Tibial nerve (tissue), 4 donors: ENCODE data around the gene SFMBT1. TPM values are rescaled to one million over a fixed set of nuclear protein-coding genes. Genes with fewer than 3 reads are reported as not detected.

Source experiments
- DNase-seq, 2 donors: peaks; one replicate each; pipeline ENCODE4 v3.0.0-alpha.2; 2019; ENCODE audit warnings: low spot score in 2 of 2
- H3K27ac ChIP-seq, 4 donors: fragments of 200-600 bp; sonication (generic) in 3 of 4; one replicate each; pipeline ENCODE4 v1.5.1; 2017 to 2019; ENCODE audit warnings: mild to moderate bottlenecking in 1 of 4
- H3K27me3 ChIP-seq, 2 donors: fragments of 200-600 bp; sonication (generic) in 1 of 2; one replicate each; pipeline versions ENCODE4 v1.5.1 to v1.6.0; 2017 to 2019
- H3K36me3 ChIP-seq, 3 donors: fragments of 200-600 bp; sonication (generic); one replicate each; pipeline ENCODE4 v1.5.1; 2018 to 2019
- H3K4me1 ChIP-seq, 4 donors: fragments of 200-600 bp; sonication (generic) in 3 of 4; one replicate each; pipeline ENCODE4 v1.5.1; 2017 to 2019
- H3K4me3 ChIP-seq, 4 donors: fragments of 200-600 bp; sonication (generic) in 3 of 4; one replicate each; pipeline ENCODE4 v1.5.1; 2017 to 2019; ENCODE audit warnings: mild to moderate bottlenecking in 1 of 4, moderate library complexity in 1 of 4
- H3K9me3 ChIP-seq, 4 donors: fragments of 200-600 bp; sonication (generic) in 3 of 4; one replicate each; pipeline ENCODE4 v1.5.1; 2017 to 2019
- EP300 ChIP-seq, 2 donors: sonication (generic); formaldehyde crosslinking; IDR thresholded peaks; one replicate each; pipeline ENCODE4 v1.6.1; 2017; ENCODE audit warnings: antibody characterized with exemption in 2 of 2, mild to moderate bottlenecking in 1 of 2
- POLR2A ChIP-seq, 2 donors: fragments of 450-650 bp; IDR thresholded peaks; one replicate each; pipeline ENCODE4 v1.6.1; 2017; ENCODE audit warnings: antibody characterized with exemption in 2 of 2, mild to moderate bottlenecking in 2 of 2, moderate library complexity in 2 of 2
- WGBS, 2 donors: methylation state at CpG; one replicate each; pipeline ENCODE4 v1.1.5; 2018; 5-methylcytosine and 5-hydroxymethylcytosine counted together
- total RNA-seq, 4 donors: library from RNA; depleted of rRNA; stranded (reverse); fragments of >200 nt; gene quantifications; one replicate each; pipeline ENCODE4 v1.1.0, GENCODE V29; 2016
- TF ChIP-seq, protein P1 (sequence below), 5 experiments: fragments of 200-600 bp in 3 of 5; fragments of 450-650 bp in 2 of 5; sonication (generic) in 3 of 5; IDR thresholded peaks; one replicate each; pipeline ENCODE4 v1.5.1; 2016 to 2019; ENCODE audit warnings: antibody characterized with exemption in 5 of 5, mild to moderate bottlenecking in 3 of 5, moderate library complexity in 2 of 5

The SFMBT1 gene
- total RNA-seq, 4 donors from 2014 or later: 15.5 to 31.2 (median 18.2) TPM

- Histone ChIP-seq H3K27ac (no peak overlapping the region), H3K4me3 (no peak overlapping the region), H3K4me1 (peaks cover 0 to 3% (median 0%) of the 10 kb centered on the region in 4 donors), H3K36me3 (no peaks in the 10 kb centered on the region), H3K27me3 (no peaks in the 10 kb centered on the region), H3K9me3 (no peaks in the 10 kb centered on the region)
- WGBS, 2 donors: 84 to 89% methylated on average over 12 of the region's 12 CpGs
- TF ChIP-seq POLR2A (IDR thresholded peaks at IDR 0.05): no peak
- TF ChIP-seq EP300 (IDR thresholded peaks at IDR 0.05): no peak
- TF ChIP-seq, protein P1, sequence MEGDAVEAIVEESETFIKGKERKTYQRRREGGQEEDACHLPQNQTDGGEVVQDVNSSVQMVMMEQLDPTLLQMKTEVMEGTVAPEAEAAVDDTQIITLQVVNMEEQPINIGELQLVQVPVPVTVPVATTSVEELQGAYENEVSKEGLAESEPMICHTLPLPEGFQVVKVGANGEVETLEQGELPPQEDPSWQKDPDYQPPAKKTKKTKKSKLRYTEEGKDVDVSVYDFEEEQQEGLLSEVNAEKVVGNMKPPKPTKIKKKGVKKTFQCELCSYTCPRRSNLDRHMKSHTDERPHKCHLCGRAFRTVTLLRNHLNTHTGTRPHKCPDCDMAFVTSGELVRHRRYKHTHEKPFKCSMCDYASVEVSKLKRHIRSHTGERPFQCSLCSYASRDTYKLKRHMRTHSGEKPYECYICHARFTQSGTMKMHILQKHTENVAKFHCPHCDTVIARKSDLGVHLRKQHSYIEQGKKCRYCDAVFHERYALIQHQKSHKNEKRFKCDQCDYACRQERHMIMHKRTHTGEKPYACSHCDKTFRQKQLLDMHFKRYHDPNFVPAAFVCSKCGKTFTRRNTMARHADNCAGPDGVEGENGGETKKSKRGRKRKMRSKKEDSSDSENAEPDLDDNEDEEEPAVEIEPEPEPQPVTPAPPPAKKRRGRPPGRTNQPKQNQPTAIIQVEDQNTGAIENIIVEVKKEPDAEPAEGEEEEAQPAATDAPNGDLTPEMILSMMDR (IDR thresholded peaks at IDR 0.05): no peak
- DNase-seq: no peak
Measured at GRCh38 chr3:53005854-53006513, 39.9 kb downstream of the SFMBT1 start.

- no peak for TF ChIP-seq EP300 (IDR thresholded peaks at IDR 0.05)
- no peak for DNase-seq
- 61 to 90% methylated on average over 3 of the region's 3 CpGs for WGBS, 2 donors
- H3K4me3 ChIP-seq: no peak overlapping the region
- no peaks in the 10 kb centered on the region for H3K9me3 ChIP-seq
- H3K27ac ChIP-seq: no peak overlapping the region
- no peaks in the 10 kb centered on the region for H3K27me3 ChIP-seq
- peaks cover 0 to 3% (median 0%) of the 10 kb centered on the region in 4 donors for H3K4me1 ChIP-seq
- H3K36me3 ChIP-seq: no peaks in the 10 kb centered on the region
Measured at GRCh38 chr3:53005338-53005737, 40.5 kb downstream of the SFMBT1 start.

GRCh38 chr3:53003320-53003719 lies 42.6 kb downstream of the SFMBT1 start:
- no peaks in the 10 kb centered on the region for H3K9me3 ChIP-seq
- no peak overlapping the region for H3K27ac ChIP-seq
- no peaks in the 10 kb centered on the region for H3K36me3 ChIP-seq
- no peaks in the 10 kb centered on the region for H3K4me1 ChIP-seq
- 88 to 89% methylated on average over 7 of the region's 7 CpGs for WGBS, 2 donors
- H3K4me3 ChIP-seq: no peak overlapping the region
- no peak for DNase-seq
- H3K27me3 ChIP-seq: no peaks in the 10 kb centered on the region
- TF ChIP-seq EP300 (IDR thresholded peaks at IDR 0.05): no peak
- TF ChIP-seq, protein P1 (IDR thresholded peaks at IDR 0.05): no peak
- TF ChIP-seq POLR2A (IDR thresholded peaks at IDR 0.05): no peak

GRCh38 chr3:52998771-52999513 lies 46.9 kb downstream of the SFMBT1 start:
- 95% methylated on average over 23 to 35 of the region's 41 CpGs for WGBS, 2 donors
- no peak for TF ChIP-seq EP300 (IDR thresholded peaks at IDR 0.05)
- TF ChIP-seq POLR2A (IDR thresholded peaks at IDR 0.05): no peak
- TF ChIP-seq, protein P1 (IDR thresholded peaks at IDR 0.05): no peak
- H3K9me3 ChIP-seq: no peaks in the 10 kb centered on the region

DNA sequence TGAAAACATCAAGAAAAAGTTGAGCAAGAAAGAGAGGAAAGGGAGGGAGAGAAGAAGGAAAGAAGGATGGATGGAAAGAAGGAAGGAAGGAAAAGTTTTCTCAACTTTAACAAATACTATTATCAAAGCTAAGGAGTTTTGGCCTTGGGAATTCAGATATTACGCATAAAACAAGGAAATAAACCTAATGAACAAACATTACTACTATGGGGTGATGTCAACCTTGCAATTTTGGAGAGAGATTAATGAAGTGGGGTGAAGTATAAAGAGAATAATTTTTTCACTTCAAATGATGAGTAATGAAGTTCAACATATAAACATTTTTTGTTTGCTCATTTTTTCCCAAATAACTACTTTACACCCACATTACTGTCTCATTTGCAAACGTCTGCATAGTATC lies 55.2 kb downstream of the SFMBT1 start:
- no peak overlapping the region for H3K27ac ChIP-seq
- WGBS, 2 donors: 69 to 71% methylated on average over 2 of the region's 2 CpGs
- H3K4me1 ChIP-seq: peaks cover 0 to 9% (median 0%) of the 10 kb centered on the region in 4 donors
- TF ChIP-seq, protein P1 (IDR thresholded peaks at IDR 0.05): no peak
- TF ChIP-seq POLR2A (IDR thresholded peaks at IDR 0.05) (no peak), EP300 (IDR thresholded peaks at IDR 0.05) (no peak)
- H3K4me3 ChIP-seq: no peak overlapping the region
- no peaks in the 10 kb centered on the region for H3K9me3 ChIP-seq
- no peak for DNase-seq
- no peaks in the 10 kb centered on the region for H3K36me3 ChIP-seq
- no peaks in the 10 kb centered on the region for H3K27me3 ChIP-seq

More at GRCh38 chr3:52998771-52999513, 46.9 kb downstream of the SFMBT1 start:
- H3K27ac ChIP-seq: no peak overlapping the region
- no peaks in the 10 kb centered on the region for H3K27me3 ChIP-seq
- H3K4me3 ChIP-seq: no peak overlapping the region
- no peaks in the 10 kb centered on the region for H3K36me3 ChIP-seq
- no peaks in the 10 kb centered on the region for H3K4me1 ChIP-seq
- DNase-seq: no peak
